ENCODE data around the gene CMYA5.
"Not testable (repeated sequence)": the region's sequence is repeated elsewhere in the genome, so short reads cannot be mapped to it uniquely, and the experiment has no call there.

The CMYA5 gene

DNA sequence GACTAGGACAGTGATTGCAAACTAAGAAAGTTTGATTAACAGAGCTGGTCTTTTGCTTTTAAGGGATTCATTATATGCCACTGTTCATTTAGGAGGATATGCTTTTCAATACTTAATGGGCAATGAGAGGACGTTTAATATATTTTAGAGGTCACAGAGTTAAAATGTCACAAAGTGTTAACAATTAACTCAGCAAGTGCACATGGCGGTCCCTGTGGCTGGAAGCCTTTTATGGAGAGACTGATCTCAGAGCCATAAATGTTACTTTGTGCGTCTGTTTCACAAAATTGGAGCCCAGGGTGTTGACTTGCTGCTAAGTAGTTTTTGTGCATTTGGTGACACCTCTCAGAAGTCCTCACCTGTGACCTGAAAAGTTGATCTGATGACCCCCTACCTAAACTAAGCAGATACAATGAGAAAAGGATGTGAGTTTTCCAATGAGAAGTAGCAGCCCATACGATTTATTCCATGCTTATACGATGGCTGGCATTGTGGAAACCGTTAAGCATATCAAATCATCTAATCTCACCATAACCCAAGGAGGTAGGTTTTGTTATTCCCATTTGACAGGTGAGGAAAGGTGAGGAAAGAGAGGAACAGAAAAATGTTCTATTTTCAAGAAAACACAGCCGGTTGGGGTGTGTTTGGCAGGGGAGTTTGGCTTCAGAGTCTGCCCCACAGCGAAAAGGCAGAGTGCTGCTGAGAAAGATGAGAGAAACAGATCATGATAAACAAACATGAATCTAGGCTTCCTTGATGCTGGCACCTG, 64.4 kb downstream of the CMYA5 start:
- no peak for DNase-seq

DNA sequence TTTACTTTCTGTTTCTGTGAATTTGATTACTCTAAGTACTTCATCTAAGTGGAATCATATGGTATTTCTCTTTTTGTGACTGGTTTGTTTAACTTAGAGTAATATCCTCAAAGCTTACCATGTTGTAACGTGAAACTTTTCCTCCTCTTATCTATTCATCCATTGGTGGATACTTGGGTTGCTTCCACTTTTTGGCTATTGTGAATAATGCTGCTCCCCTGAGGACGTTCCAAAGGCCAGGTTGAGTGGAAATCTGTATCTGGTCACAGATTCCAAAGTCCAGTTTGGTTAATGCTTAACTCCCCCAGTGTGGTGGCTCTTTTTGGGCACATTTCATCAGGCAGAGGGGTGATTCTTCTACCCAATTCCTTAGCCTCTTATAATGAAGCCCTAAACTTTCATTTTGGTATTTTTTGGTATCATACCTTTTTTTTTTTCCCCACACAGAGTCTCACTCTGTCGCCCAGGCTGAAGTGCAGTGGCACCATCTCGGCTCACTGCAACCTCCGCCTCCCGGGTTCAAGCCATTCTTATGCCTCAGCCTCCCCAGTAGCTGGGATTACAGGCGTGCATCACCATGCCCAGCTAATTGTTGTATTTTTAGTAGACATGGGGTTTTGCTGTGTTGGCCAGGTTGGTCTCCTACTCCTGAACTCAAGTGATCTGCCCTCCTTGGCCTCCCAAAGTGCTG, 65.4 kb downstream of the CMYA5 start:
- no peak for DNase-seq

DNA sequence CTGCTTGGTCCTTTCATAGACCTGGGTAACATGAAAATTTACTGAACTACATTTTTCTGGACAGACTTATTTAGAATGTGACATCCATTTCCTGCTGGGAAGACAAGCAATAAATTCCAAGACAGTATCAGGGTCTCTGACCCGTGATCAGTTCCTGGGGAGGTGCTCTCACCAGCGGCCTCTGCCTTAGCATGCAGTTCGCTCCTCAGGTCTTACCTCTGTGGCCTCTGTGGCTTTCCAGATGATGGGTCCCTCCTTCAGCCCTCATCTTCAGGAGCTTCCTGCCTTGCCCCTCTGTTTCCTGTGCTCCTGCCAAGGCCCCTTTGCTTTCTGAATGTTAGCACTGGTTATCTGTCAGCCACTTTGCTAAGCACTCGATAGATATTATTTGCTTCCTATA, 66.4 kb downstream of the CMYA5 start:
- DNase-seq: no peak

DNA sequence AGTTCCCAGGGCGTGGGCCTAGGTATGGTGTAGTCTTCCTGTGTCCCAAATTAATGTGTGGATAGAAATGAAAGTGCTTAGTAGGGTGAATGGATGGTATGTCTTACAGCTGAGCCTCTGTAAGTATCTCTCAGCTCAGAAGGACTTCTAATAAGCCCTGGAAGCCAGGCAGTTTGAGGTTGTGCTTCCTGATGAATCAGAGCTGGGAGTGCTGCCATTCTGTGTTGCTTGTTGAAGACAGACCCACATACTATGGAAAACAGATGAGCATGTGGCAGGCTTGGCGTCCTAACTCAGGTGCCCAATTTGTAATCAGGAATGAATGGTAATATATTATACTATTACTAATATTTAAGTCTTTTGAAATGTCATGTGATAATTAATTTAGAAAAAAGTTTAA, 69.8 kb downstream of the CMYA5 start:
- no peak for DNase-seq

DNA sequence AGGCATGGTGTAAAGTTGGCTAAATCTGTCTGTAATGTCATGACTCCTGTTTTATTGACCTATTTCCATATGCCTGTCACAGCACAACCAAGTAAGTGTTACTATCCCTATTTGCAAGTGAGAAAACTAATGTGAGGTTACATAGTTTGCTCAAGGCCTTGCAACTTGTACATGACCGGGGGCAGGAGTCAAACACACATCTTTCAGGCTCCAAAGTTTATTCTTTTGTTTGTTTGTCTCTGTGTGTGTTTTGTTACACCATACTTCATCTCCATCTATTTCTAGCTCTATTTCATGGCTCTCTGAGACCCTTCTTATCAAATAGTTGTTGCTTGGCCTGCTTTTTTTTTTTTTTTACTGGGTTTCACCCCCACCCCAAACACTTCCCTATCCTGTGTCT, 70.2 kb downstream of the CMYA5 start:
- DNase-seq: no peak

DNA sequence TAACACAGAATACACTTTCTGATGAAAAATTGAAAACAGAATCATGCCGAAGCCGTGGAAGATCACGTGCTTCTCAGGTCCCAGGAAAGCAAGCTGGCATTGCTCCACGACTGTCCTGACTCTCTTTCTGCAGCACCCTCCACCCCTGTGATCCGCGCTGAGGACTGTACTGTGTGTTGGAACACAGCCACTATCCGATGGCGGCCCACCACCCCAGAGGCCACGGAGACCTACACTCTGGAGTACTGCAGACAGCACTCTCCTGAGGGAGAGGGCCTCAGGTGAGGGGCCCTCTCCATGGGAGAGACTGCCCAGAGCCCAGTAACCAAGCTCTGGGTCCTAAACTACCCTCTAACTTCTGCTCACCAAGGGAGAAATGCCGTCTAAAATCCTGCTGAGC, 73.3 kb downstream of the CMYA5 start:
- no peak for DNase-seq

DNA sequence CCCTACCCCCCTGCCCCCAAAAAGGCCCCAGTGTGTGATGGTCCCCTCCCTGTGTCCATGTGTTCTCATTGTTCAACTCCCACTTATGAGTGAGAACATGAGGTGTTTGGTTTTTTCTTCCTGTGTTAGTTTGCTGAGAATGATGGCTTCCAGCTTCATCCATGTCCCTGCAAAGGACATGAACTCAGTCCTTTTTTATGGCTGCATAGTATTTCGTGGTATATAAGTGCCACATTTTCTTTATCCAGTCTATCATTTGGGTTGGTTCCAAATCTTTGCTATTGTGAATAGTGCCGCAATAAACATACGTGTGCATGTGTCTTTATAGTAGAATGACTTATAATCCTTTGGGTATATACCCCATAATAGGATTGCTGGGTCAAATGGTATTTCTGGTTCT, 74.5 kb downstream of the CMYA5 start:
- not testable (repeated sequence) for DNase-seq

DNA sequence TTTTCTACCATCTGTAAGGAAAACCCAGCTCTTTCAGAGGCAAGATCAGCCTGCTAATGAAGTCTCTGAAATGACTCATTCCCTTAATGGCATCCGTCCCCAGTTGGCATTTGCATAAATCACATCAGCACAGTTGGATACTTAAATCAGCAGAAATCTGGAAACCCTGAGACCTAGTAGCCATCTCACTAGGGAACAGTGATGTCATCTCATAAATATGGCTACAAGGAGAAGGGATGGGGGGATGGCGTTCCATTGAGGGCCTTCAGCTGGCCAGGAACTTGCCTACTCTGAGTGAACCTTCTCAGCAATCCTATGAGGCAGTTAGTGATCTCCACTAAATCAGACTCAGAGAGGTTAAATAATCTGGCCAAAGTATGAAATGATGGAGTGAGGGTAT, 81.8 kb downstream of the CMYA5 start:
- DNase-seq: no peak

DNA sequence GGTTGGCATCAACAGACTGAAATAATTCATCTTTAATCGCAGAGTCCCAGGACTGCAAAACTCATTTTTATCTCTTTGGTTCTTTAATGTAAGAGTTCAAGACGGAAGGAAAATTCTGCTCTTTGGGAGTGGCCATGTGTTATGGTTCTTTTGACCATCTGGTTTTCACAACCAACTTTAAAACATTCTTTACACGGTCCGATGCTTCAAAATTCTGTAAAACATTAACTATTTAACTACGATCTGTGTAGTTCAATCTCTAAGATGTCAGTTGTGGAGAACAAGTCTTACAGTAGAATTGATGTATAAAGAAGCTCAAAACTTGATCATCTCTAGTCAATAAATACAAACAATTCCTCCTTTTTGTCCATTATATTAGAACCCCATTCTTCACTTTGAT, 83.0 kb downstream of the CMYA5 start:
- DNase-seq: no peak

DNA sequence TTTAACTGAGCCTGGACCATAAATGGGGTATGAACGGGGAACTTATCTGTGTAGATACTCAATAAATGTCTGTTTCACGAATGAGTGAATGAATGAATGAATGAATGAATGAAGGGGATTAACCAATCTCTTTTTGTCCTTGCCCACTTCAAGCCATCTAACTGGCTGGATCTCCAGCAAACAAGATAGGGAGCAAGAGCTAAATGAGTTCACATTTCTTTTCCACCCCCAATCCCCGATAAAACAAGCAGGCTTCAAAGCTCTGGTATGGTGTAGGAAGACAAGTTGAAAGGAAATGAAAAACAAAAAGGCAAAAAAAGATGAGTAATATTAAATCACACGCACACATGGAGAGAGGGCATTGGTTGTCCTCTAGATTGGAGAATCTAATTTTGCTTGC, 84.0 kb downstream of the CMYA5 start:
- DNase-seq: no peak

DNA sequence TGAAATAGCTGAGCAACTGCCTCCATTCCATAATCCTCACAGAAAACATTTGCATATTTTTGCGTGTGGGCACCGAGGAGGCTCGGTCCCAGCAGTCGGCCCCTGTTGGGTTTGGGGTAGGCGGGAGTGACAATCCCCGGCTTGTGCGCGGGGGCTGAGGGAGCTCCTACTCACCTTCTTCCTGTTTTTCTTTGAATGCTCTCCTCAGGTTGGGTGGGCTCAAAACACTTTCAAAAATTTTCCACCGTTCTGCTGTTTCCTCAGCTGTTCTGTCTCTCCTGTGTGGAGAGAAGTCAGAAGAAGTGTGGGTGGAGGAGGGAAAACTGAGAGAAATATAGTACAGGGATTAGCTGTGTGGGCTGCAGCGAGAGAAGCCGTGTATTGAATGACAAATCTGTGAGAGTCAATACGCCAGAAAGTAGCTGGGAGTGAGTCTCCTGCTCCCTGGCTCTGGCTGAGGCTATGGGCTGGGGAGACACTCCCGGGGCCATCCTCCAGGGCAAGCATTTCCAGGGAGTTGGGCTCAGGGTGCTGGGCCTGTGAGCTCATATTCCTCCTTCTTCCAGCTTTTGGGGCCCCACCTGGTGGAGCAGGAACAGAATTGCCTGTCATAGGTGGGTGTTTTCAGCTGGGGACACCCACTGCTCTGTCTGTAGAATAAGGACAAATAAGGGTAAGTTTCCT, 84.7 kb downstream of the CMYA5 start:
- no peak for DNase-seq

DNA sequence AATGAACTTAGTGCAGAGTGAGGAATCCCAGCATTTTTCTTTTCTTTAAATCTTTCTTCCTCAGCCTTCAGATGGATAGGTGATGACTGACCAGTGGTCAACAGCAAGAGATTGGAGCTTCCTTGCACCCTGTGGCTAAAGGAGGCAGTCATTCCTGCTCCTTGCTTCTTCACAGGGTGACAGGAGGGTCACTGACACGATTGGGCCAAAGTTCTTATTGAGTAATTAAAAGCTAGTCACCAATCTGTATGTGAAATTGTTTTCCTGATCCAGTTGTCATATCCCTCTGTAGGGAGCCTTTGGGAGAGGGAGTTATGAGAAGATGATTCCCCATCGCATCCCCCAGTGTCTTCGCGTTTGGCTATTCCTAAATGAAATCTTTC, 85.2 kb downstream of the CMYA5 start:
- DNase-seq: no peak

DNA sequence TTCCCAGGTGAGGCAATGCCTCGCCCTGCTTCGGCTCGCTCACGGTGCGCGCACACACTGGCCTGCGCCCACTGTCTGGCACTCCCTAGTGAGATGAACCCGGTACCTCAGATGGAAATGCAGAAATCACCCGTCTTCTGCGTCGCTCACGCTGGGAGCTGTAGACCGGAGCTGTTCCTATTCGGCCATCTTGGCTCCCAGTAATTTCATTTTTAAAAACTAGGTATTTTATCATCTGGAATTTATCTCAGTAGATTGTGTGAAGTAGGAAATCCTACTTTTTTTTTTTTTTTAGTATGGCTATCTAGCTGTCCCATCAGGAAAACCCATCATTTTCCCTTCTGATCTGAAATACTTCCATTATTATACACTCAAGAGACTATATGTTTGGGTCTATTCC, 95.1 kb downstream of the CMYA5 start:
- not testable (repeated sequence) for DNase-seq

DNA sequence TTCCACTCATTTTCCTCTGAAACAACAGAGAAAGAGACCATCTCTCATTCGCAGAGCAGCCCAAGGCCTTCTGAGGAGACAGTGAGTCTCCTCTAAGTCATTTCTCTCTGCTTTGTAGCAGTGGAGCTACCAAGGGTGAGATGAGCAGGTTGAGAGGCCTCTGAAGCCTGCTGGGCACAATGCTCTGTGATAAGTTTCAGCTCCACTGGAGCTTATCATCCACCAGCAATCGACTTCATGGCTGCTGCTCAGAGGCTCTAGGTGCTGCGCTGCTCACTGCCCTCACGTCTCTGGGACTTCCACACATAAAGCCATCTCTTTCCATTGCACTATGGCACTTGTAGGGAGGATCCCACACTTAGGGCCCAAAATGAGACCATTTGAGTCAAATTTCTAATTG, 96.3 kb downstream of the CMYA5 start:
- no peak for DNase-seq

DNA sequence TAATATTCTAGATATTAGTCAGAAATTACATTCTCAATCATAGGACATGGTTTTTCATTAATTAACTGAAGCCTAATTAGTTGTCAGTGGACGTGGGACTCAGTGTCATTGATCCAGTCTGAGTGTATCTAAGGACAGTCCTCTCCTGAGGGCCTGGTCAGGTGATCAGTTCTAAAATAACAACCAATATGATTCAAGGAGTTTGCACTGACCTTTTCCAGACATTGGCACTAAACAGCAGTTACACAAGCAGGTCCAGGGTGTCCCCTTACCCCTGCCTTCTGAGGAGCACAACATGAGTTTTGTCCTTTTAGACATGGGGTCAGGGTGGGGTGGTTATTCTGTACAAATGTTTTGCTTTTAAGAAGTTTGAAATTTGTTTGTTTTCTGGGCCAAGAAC, 97.8 kb downstream of the CMYA5 start:
- no peak for DNase-seq

DNA sequence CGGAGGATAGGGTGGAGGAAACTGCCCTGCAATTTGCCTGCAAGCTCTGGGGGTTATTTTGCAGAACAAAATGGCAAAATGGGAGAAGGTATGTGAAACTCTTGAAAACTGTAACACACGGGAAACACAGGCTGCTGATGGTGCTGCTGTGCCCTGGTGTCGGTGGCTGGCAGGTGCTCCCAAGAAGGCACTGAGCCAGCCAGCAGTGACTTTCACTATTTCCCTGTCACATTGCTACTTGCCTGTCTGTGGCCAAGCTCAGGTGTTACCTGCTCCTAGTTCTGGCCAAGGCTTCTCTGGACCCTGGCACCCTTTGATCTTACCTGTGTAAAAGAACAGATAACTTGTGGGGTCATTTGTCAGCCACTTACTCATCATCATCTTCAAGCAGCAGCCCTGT, 102.2 kb downstream of the CMYA5 start:
- no peak for DNase-seq

DNA sequence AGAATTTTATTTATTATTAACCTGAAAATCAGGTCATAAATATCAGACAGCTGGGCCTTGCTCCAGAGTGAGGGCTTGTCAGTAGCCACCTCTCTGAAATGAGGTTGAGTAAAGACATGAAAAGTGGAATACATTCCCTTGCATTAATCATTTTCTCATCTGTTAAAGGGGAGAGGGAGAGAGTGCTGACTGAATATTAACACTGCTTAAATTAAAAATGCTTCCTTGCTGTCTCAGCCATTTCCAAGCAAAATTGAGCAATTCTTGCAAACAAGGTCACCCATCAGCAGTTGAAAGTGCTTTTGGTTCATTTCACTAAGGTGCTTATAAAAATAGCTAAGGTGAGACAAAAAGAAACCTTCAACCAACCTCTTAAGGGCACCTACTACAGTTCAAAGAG, 102.8 kb downstream of the CMYA5 start:
- no peak for DNase-seq

DNA sequence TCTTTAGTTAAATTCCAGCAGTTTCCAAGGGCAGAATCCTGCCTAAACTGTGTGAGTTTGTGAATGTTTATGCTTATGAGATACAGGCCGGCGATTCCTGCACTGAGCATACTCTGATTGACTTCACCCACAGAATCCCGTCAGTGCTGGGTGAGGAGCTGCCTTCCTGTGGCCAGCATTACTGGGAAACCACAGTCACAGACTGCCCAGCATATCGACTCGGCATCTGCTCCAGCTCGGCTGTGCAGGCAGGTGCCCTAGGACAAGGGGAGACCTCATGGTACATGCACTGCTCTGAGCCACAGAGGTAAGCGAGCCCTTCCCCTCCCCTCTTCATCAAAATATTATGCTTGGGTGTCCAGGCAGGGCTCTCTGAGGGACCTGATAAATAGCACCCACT, 103.7 kb downstream of the CMYA5 start:
- DNase-seq: no peak

DNA sequence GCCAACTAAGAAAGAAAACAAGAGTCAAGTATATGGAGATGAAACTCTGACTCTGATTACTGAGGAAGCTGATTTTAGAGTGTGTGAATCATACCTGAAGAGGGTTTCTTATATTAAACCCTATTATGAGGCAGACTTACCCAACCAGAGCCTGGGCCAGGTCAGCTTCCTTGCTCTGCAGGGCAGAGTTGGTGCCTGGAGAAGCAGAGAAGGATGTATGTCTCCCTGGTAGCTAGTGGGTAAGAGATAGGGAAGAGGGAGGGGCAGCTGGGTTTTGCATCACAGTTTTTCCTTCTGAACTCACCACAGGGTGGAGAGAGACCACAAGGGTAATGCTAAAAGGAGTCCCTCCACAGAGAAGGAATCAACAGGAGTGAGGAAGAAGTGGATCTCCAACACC, 104.1 kb downstream of the CMYA5 start:
- no peak for DNase-seq

DNA sequence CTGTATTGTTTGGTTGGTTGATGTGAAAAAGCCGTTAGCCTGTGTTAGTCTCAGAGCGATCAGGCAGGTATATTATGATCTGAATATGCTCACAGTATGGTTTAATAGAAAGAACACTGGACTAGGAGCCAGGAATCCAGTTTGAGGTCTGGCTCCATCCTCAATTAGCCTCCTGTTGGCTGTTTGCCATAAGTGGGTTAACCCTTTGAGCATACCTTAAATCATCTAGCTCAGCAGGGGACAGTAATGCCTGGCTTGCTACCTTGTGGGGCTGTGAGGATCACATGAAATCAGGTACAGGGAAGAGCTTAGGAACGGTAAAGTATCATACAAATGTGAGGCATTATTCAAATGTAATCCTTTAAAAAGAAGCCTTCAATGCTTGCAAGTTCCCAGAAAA, 104.7 kb downstream of the CMYA5 start:
- no peak for DNase-seq

DNA sequence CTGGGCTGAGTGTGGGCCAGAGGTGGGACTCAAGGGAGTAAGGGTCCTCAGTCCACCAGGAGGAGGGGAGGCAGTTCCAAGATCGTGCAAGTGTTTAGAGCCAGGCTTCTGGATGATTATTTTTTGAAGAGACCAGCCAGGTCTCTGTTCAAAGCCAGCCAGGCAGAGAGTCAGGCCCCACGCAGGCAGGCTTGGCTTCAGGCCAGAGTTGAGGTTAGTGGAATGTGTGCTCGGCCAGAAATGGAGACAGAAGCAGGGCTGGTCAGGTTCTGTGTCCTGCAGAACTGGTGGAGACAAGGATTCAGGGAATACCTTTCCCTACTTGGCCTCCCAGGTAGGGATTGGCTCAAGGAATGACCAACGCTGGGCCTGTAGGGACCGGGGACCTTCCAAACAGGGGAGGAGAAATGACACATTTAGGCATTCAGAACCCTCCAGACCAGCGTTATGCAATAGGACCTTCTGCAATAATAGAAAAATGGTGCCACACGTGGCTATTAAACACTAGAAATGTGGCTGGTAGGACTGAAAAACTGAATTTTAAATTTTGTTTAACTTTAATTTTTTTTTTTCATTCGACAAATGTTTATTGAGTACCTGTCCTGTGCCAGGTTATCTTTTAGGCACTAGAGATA, 106.2 kb downstream of the CMYA5 start:
- DNase-seq: no peak

DNA sequence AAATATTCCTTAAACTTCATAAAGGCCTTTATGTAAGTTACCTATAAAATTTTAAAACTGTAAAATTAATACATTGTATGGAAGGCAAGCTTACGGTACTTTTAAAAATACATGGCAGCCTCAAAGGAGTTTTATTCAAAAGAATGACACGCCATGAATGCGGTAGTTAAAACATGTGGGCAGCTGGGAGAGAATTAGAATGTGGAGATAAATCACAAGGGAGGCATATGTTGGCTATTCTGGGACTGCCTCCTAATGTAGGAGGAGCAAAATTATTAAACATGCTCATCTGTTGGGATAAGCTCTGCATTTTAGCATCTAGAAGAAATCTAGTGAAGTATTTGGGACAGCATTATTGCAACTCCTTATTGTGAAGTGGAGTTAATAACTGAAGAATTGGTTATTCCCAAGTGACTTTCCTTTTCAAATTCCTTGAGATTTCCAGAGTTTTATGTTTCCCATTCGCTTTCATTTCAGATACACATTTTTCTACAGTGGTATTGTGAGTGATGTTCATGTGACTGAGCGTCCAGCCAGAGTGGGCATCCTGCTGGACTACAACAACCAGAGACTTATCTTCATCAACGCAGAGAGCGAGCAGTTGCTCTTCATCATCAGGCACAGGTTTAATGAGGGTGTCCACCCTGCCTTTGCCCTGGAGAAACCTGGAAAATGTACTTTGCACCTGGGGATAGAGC, 109.4 kb downstream of the CMYA5 start:
- no peak for DNase-seq
